GM06990 (cell line): ENCODE measurements around the gene C6orf58.

Source experiments
- DNase-seq: peaks from one replicate; pipeline ENCODE4 v3.0.0-alpha.2; 2011; ENCODE audit not compliant: insufficient read length; ENCODE audit errors: extremely low read depth
- H3K27me3 ChIP-seq: replicated peaks from 2 replicates; pipeline ENCODE4 v1.6.0; 2011; ENCODE audit warnings: low read length; ENCODE audit not compliant: control insufficient read depth, insufficient read depth
- H3K36me3 ChIP-seq: 2 replicates; pipeline ENCODE4 v1.5.1; 2011; ENCODE audit warnings: low read length; ENCODE audit not compliant: control insufficient read depth, insufficient read depth
- H3K4me3 ChIP-seq: replicated peaks from 2 replicates; pipeline ENCODE4 v1.5.1; 2011; ENCODE audit warnings: low read depth, mild to moderate bottlenecking, control low read depth, low read length
- TF ChIP-seq, protein P1 (sequence below): IDR thresholded peaks from 2 replicates; pipeline ENCODE4 v1.5.1; 2011; ENCODE audit warnings: low read length, control low read depth, mild to moderate bottlenecking, inconsistent platforms; ENCODE audit not compliant: insufficient read depth, poor library complexity, severe bottlenecking

Gene C6orf58

DNA sequence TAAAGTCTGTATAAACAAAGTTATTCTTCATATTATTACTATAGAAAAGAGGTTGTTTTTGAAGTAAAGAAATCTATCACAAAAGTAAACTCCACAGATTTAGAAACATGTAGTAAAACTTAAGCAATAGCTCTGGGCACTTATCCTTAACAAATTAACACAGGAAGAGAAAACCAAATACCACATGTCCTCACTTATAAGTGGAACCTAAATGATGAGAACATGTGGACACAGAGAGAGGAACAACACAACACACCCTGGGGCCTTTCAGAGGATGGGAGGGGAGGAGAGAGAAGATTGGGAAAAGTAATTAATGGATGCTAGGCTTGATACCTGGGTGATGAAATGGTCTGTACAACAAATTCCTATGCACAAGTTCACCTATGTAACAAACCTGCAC is 57.2 kb downstream of the C6orf58 start:
- TF ChIP-seq, protein P1, sequence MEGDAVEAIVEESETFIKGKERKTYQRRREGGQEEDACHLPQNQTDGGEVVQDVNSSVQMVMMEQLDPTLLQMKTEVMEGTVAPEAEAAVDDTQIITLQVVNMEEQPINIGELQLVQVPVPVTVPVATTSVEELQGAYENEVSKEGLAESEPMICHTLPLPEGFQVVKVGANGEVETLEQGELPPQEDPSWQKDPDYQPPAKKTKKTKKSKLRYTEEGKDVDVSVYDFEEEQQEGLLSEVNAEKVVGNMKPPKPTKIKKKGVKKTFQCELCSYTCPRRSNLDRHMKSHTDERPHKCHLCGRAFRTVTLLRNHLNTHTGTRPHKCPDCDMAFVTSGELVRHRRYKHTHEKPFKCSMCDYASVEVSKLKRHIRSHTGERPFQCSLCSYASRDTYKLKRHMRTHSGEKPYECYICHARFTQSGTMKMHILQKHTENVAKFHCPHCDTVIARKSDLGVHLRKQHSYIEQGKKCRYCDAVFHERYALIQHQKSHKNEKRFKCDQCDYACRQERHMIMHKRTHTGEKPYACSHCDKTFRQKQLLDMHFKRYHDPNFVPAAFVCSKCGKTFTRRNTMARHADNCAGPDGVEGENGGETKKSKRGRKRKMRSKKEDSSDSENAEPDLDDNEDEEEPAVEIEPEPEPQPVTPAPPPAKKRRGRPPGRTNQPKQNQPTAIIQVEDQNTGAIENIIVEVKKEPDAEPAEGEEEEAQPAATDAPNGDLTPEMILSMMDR = no peak
- H3K27me3 ChIP-seq = no peaks in the 10 kb centered on the region
- DNase-seq = no peak

DNA sequence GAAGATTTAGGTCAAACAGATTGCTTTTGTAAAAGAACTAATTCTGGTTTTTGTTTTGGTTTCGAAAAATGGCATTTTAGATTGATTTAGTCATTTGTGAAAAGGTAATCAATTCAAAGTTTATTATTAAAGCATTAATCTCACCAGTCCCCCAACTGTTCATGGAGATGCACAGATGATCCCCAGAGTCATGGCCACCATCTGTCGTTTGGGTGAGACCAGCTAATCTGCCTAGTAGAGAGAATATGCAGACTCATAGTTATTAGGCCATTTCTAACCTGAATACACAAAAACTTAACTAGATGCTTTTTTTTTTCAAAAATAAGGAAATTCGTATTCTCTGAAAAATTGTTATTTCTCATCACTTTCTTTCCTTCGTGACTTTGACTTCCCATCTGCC is 58.1 kb downstream of the C6orf58 start:
- DNase-seq = no peak
- no peaks in the 10 kb centered on the region for H3K36me3 ChIP-seq
- no peak overlapping the region for H3K4me3 ChIP-seq
- H3K27me3 ChIP-seq = no peaks in the 10 kb centered on the region
- TF ChIP-seq, protein P1 = no peak

More for the DNA sequence above, 57.2 kb downstream of the C6orf58 start:
- H3K36me3 ChIP-seq = no peaks in the 10 kb centered on the region
- H3K4me3 ChIP-seq = no peak overlapping the region

DNA sequence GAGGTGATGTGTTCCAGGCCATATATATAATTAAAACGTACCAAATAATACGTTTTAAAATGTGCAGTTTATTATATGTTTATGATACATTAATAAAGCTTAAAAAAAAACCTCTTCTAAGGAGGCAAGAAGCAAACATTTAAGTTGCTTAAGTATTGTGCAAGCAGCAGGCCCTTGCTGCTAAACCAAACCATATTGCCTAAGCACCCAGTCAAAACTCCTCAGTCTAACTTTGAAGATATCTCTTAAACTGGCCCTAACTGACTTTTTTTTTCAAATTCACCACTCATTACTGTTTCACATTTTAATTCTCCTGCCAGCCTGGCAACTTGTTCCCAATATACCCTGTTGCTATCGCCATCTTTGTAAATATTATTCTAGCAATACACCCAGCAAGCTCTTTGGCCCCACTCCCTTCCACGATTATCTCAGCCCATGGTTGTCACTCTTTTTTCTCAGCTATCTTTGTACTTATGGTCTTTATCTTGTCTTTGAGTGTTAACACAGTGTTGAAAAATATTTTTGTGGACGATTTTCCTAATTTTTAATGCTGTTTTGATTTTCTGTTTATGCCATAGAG is 60.9 kb downstream of the C6orf58 start:
- TF ChIP-seq, protein P1 = no peak
- H3K36me3 ChIP-seq = no peaks in the 10 kb centered on the region
- no peak for DNase-seq
- no peak overlapping the region for H3K4me3 ChIP-seq
- H3K27me3 ChIP-seq = no peaks in the 10 kb centered on the region; the same call in 1 of the 2 replicates
